ENCODE data around the gene MS4A15. TPM values are rescaled to one million over a fixed set of nuclear protein-coding genes. Genes with fewer than 3 reads are reported as not detected.
"Not testable (repeated sequence)": the region's sequence is repeated elsewhere in the genome, so short reads cannot be mapped to it uniquely, and the experiment has no call there.

Gene MS4A15
- total and polyA plus RNA-seq, 9 of the 15 experiments (the other 6 are each of a cell fraction or from before 2014, with no cell fraction given): not detected

DNA sequence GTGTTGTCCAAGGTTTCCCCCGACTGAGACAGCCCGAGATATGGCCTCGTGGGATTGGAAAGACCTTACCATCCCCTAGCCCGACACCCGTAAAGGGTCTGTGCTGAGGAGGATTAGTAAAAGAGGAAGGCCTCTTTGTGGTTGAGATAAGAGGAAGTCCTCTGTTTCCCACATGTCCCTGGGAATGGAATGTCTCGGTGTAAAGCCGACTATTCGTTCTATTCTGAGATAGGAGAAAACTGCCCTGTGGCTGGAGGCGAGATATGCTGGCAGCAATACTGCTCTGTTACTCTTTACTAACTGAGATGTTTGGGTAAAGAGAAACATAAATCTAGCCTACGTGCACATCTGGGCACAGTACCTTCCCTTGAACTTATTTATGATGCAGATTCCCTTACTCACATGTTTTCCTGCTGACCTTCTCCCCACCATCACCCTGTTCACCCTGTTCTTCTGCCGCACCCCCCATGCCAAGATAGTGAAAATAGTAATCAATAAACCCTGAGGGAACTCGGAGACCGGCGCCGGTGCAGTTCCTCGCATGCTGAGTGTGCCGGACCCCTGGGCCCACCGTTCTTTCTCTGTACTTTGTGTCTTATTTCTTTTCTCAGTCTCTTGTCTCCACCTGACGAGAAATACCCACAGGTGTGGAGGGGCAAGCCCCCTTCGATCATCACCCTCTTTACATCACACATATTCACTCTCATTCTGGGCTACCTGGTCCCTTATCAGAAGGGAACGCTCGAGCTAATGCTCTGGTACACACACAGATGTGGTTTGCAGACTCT lies 3.0 kb downstream of the MS4A15 start:
- H3K27ac ChIP-seq (ENCODE audit: extremely low read depth, low read depth, low read length); H3K9me1 ChIP-seq (ENCODE audit: control insufficient read depth, insufficient read depth, low read length); H3K4me2 ChIP-seq (ENCODE audit: insufficient read depth, low read length); H3K9ac ChIP-seq (ENCODE audit: insufficient read depth in 1 of 2, low read depth in 2 of 2, low read length in 2 of 2); H3K79me2 ChIP-seq (ENCODE audit: control insufficient read depth, insufficient read depth, low read length); POLR2A ChIA-PET; BruUV-seq (replicated peaks); H4K20me1 ChIP-seq (replicated peaks; ENCODE audit: control insufficient read depth, insufficient read depth, low read length); H3K4me3 ChIP-seq; ATAC-seq; H2AFZ ChIP-seq (ENCODE audit: low read depth, low read length); H3K9me3 ChIP-seq (replicated peaks; ENCODE audit: control insufficient read depth, insufficient read depth, low read depth, low read length); DNase-seq (ENCODE audit: extremely low read depth in 1 of 4, low spot score in 3 of 4); H3K36me3 ChIP-seq (ENCODE audit: control insufficient read depth, insufficient read depth, low read length); H3K4me1 ChIP-seq (replicated peaks in 1 of 2; ENCODE audit: control insufficient read depth in 2 of 2, insufficient read depth in 2 of 2, low read length in 2 of 2); FAIRE-seq; in situ Hi-C loops (cut with MboI): not testable (repeated sequence)
- CTCF ChIA-PET (ENCODE audit: low intra/inter-chr PET ratio): interaction anchor here (0.5 kb wide), 1 partner anchor 110 kb away, joined by 3 read pairs; no protein-coding TSS in a partner anchor
- peak; percentile 87 for TF ChIP-seq SPI1 (IDR thresholded peaks at IDR 0.05; ENCODE audit: borderline replicate concordance, low read depth, low read length)
- intact Hi-C loops (cut with micrococcal nuclease): loop anchor here (10.0 kb wide), 2 partner anchors 105 to 495 kb away; no protein-coding TSS in a partner anchor
- peaks cover 28 to 49% of the 10 kb centered on the region in 2 experiments for H3K27me3 ChIP-seq (ENCODE audit: control insufficient read depth in 2 of 2, insufficient read depth in 2 of 2, low read length in 2 of 2)
- WGBS (ENCODE audit: insufficient coverage, low coverage, missing lambda C conversion rate): under 1% methylated on average over 22 of the region's 22 CpGs

- Histone ChIP-seq H3K27ac (ENCODE audit: extremely low read depth, low read depth, low read length) (no peak overlapping the region), H3K9me1 (ENCODE audit: control insufficient read depth, insufficient read depth, low read length) (no peaks in the 10 kb centered on the region), H4K20me1 (replicated peaks; ENCODE audit: control insufficient read depth, insufficient read depth, low read length) (no peaks in the 10 kb centered on the region), H3K9me3 (replicated peaks; ENCODE audit: control insufficient read depth, insufficient read depth, low read depth, low read length) (no peaks in the 10 kb centered on the region), H3K9ac (ENCODE audit: insufficient read depth in 1 of 2, low read depth in 2 of 2, low read length in 2 of 2) (no peak overlapping the region), H3K4me1 (replicated peaks in 1 of 2; ENCODE audit: control insufficient read depth in 2 of 2, insufficient read depth in 2 of 2, low read length in 2 of 2) (0 out of 5 replicates have a peak, but pooled peaks cover 0 to 2% of the 10 kb centered on the region in 2 experiments), H3K4me3 (no peak overlapping the region), H3K4me2 (ENCODE audit: insufficient read depth, low read length) (no peak overlapping the region), H3K79me2 (ENCODE audit: control insufficient read depth, insufficient read depth, low read length) (no peaks in the 10 kb centered on the region), H3K36me3 (ENCODE audit: control insufficient read depth, insufficient read depth, low read length) (no peaks in the 10 kb centered on the region), H3K27me3 (ENCODE audit: control insufficient read depth in 2 of 2, insufficient read depth in 2 of 2, low read length in 2 of 2) (peaks cover 31 to 51% of the 10 kb centered on the region in 2 experiments), H2AFZ (ENCODE audit: low read depth, low read length) (no peak overlapping the region)
- intact Hi-C loops (cut with micrococcal nuclease): loop anchor here (2.0 kb wide), 1 partner anchor 61 kb away; no protein-coding TSS in a partner anchor
- BruUV-seq (replicated peaks): no TSS peak
- CTCF ChIA-PET (ENCODE audit: low intra/inter-chr PET ratio): no interaction called here
- POLR2A ChIA-PET: no interaction called here
- TF ChIP-seq STAT6 (CRISPR knock-in tag; IDR thresholded peaks at IDR 0.05) (no peak), MTA3 (IDR thresholded peaks at IDR 0.05; ENCODE audit: borderline replicate concordance) (no peak), HNRNPLL (IDR thresholded peaks at IDR 0.05; ENCODE audit: low read depth, low read length, poor library complexity, severe bottlenecking) (no peak)
- TF ChIP-seq, protein P1, sequence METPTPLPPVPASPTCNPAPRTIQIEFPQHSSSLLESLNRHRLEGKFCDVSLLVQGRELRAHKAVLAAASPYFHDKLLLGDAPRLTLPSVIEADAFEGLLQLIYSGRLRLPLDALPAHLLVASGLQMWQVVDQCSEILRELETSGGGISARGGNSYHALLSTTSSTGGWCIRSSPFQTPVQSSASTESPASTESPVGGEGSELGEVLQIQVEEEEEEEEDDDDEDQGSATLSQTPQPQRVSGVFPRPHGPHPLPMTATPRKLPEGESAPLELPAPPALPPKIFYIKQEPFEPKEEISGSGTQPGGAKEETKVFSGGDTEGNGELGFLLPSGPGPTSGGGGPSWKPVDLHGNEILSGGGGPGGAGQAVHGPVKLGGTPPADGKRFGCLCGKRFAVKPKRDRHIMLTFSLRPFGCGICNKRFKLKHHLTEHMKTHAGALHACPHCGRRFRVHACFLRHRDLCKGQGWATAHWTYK (CRISPR knock-in tag; IDR thresholded peaks at IDR 0.05): no peak
- ATAC-seq (no peak), DNase-seq (ENCODE audit: extremely low read depth in 1 of 4, low spot score in 3 of 4) (no peak), FAIRE-seq (no peak)
- WGBS (ENCODE audit: insufficient coverage, low coverage, missing lambda C conversion rate): 0% methylated on average over 4 of the region's 4 CpGs
- in situ Hi-C loops (cut with MboI): no loop called here
Measured at GRCh38 chr11:60761436-60762190, 4.9 kb downstream of the MS4A15 start.

Measured in K562 (cell line).